SW 1271 (cell line): Measurements from ENCODE around the gene FGFR3.
"Not testable (repeated sequence)": the region's sequence is repeated elsewhere in the genome, so short reads cannot be mapped to it uniquely, and the experiment has no call there.

Source experiments
- DNase-seq, 2 experiments: peaks; one replicate each; lab custom pipeline; 2025; lab: John Stamatoyannopoulos, UW

The FGFR3 gene

DNA sequence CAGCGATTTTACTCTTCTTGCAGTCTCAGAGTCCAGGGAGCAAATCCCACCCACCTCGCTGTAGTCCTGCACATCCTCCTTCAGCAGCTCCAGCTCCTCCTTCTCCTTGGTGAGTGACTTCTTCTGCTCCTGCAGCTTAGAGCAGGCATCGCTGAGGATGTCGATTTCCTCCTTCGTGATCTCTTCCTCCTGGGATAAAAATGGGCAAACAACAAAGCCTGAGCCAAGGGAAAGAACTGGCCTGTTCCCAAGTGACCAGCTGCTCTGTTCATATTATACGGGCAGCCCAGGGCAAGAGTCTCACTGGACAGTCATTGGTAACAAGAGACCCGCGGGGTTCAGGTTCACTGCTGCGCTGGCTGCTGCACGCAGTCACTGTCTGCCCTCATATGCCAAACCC, 26.2 kb downstream of the FGFR3 start:
- DNase-seq = no peak

DNA sequence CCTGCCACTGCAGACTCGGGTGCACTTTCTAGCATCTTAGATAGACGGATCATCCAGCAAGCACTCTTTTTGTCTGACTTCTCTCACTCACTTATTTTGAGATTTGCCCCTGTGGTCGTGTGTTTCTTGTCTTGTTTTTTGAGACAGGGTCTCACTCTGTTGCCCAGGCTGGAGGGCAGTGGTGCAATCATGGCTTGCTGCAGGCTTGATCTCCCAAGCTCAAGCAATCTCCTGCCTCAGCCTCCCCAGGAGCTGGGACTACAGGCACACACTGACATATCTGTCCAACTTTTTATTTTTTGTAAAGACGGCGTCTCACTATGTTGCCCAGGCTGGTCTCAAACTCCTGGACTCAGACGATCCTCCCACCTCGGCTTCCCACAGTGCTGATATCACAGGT, 26.7 kb downstream of the FGFR3 start:
- DNase-seq = no peak

DNA sequence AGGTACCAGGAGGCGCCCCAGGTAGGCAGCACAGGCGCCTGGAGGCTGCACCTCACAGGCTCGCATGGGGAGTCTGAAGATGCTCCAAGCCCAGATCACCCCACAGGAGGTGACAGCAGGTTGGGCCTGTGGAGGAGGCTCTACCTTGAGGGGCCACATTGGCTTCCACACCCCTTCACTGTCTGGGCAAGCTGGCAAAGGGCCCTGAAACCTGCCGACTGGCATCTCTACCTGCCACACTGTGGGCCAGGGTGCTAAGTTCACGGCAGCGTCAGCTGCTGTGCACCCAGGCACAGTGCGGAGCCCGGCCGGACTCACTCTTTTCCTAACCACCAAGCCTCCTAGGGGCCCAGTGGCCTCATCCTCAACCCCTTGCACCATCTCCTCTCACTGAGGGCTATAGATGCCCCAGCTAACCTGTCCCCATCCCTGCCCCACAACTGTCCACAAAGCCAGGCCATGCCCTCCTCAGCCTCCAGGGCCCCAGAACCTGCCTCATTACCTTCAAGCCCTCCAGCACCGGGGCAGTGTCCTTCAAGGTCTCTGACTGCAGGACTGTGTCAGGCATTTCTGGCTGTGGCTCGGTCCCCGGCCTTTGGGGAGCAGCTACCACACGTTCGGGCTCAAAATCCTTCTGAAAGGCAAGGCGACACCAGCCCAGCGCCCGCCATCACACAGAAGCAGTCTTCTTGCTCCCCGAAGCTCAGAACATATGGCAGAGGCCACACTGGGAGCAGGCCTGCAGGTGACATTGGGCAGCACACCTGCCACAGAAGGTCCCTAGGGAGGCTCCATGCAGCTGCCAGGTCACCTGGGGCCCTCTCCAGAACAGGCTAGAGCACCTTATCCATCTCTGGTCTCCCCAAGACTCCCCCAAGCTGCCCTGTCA, 28.8 kb downstream of the FGFR3 start:
- no peak for DNase-seq

DNA sequence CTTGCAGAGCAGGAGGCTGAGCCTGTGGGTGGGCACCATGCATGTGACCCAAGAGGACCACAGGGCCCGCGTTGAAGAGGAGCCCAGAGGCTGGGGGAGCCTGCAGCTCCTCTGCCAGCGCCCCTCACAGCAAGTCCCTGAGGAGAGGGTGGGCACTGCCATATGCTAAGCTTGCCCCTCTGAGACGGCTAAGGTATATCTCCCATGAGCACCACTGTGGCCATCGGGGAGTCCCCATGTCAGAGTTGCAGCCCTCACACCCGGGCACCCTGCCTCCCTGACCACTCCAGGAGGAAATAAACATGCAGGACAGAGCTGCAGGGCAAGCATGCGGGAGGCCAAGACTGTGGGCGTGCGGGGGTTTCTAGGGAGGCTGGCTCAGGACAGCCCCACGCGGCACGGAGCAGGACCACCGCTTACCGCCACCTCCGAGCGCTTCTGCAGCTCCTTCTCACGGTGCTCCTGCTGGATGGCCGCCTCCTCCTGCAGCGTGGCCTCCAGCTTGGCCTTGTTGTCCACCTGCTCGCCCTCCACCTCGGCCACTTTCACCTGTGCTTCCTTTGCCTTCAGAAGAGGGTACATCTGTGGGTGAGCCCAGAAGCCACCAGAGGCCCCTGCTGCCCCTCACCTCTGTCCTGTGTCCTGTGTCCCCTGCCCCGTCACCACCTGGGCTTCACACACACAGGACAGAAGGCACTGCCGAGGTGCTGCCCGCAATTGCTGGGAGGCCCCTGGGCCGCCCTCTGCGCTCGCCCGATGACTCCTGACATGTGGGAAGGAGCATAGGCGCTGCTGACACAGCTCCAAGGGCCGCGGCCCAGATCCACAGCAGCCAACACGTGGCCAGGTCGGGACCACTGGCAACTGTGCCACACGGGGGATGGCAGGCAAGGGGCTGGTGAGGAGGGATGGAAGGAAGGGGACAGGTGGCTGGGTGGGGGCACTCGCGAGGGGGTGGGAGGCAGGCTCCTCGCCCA, 29.8 kb downstream of the FGFR3 start:
- no peak for DNase-seq

DNA sequence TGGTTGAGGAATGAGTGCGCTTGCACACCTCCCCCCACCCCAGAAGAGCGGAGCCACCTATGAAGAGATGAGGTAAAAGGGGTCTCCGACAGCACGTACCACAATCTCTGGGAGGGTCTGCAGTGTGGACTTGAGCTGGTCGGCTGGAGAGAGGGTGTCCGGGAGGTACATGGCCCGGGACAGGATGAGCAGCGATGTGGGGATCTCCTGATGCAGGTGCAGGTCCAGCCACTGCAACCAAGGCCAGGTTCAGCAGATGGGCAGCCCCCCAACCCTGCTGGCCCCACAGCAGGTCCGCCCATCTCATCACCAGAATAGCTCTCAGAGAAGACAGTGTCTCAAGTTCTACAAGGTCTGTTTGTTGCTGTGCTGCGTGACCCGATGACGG, 30.4 kb downstream of the FGFR3 start:
- no peak for DNase-seq

DNA sequence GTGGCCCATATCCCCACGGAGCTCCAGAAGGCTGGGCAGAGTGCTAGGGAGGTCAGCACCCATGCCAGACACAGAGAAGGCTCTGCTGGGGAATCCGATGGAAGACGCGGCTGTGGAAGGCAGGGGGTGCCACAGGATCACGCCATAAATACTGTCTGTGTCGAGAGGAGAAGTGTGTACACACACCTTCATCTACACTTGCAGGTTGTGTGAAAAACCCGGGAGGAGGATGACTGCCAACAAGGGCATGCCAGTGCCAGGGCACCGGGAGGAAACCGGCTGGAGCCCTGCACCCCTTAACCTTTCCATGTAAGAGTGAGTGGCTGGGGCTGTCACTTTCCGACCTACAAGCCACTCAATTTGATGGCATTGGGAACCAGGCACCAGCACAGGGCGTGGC, 31.7 kb downstream of the FGFR3 start:
- DNase-seq = no peak

DNA sequence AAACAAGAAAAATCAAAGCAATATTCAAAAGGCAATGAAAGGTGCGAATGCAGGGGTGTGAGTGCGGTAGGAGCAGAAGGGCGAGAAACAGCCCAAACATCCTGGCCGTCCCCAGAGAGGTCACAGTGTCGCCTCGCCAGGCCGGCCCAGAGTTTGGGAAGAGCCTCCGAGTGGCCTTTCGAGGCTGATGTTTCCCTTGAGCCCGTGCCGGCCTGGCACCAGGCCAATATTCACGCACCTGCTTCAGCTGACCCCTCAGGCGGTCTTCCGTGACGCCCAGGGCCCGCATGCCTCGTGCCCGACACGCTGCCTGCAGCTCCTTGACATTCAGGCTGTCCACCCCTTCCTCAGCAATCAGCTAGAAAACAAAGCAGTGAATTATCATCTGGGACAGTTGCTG, 32.2 kb downstream of the FGFR3 start:
- DNase-seq = no peak

DNA sequence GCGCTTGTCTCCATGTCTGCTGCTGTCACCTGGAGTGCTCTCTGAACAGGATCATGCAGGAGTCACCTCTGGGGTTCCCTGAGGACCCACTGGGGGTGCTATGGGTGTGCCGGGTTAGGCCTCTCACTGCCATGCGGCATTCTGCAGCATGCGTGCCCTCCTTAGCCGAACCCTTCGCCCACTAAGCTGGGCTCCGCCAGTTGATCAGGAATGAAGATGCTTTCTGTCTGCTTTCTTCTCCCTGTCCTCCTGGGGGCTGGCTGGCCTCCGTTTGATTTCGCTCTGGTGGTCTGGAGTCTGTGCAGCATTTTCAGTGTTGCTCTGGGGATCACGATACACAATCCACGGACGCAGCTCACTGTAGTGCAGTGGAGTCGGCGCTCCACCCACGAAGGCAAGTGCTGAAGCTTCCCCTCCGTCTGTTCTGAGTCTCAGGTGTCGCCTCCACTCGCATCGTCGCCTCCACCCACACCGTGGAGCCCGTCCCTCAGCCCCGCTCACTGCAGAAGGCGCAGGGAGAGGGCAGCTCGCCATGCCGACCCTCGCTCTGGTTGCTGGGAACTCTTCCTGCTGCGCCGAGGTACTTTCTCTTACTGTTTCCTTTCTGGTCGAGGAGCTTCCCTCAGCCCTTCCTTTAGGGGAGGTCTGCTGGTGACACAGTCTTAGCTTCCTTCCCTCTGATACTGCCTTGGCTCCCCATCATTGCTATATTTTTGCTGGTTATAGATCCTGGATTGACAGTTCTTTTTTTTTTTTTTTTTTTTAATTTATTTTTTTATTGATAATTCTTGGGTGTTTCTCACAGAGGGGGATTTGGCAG, 33.6 kb downstream of the FGFR3 start:
- no peak for DNase-seq

DNA sequence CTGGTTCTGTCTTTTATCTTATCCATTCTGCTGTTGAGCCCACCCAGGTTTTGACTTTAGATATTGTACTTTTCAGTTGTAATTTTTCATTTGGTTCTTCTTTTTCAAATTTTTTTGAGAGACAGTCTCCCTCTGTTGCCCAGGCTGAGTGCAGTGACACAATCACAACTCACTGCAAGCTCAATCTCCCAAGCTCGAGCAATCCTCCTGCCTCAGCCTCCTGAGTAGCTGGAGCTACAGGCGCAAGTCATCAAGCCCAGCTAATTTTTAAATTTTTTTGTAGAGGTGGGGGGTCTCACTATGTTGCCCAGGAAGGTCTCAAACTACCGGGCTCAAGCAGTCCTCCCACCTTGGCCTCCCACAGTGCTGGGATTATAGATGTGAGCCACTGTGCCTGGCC, 37.1 kb downstream of the FGFR3 start:
- DNase-seq = no peak

DNA sequence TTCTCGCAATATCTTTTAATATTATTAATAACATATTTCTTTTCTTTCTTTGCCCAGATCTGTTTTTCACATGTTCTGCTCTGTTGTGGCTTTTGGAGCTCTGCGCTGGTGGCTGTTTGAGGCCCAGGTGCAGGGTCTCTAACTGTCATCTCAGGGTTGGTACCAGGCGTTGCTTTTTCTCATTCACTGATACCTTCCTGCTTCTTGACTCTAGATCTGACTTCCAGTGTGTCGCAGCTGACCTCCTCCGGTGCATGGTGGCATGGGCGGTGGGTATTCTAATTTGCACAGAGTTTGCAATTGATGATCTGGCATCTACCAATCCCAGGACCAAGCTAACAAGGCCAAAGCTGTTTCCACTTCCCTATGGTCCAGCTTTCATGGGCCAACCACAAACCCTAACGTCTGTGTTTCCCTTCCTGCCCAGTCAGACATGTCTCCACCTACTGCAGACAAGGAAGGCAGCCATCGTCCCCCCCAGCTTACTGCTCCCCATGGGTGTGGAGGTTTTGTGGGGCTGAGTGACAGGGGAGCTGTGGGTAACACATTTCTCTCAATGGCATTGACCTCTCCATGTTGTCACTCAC, 37.6 kb downstream of the FGFR3 start:
- DNase-seq = no peak

DNA sequence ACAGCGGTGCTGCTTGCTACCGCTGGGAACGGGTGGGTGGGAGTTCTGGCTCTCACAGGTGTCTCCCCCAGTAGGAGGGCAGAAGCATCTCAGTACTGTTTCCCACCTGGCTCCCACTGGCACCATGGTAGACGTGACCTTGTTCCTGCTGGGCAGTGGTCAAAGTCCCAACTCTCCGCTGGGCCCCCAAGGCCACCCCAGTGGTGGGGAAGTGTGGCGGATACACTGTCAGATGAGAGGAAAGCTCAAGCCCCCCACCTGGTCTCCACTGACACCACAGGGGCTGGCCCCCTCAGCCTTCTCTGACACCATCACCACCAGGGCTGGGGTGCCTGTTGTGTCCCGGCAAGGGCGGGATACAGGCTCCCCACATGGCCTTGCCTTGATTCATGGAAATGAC, 38.2 kb downstream of the FGFR3 start:
- DNase-seq = no peak

DNA sequence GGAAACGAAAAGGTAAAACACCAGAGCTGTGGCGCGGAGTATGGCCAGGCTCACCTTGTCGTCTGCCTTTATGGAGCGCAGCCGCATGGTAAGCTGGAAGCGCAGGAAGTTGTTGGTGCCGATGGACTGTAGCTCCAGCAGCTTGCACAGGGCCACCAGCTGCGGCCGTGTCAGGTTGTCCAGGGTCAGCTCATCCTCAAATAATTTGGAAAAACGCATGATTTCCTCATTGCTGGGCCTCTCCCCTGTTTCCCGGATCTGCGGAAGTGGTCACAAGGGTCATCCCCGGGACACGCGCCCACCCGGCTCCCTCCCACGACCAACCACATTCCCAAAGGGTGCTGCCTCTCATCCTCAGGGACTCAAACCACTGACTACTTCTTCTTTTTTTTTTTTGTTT, 39.6 kb downstream of the FGFR3 start:
- no peak for DNase-seq

DNA sequence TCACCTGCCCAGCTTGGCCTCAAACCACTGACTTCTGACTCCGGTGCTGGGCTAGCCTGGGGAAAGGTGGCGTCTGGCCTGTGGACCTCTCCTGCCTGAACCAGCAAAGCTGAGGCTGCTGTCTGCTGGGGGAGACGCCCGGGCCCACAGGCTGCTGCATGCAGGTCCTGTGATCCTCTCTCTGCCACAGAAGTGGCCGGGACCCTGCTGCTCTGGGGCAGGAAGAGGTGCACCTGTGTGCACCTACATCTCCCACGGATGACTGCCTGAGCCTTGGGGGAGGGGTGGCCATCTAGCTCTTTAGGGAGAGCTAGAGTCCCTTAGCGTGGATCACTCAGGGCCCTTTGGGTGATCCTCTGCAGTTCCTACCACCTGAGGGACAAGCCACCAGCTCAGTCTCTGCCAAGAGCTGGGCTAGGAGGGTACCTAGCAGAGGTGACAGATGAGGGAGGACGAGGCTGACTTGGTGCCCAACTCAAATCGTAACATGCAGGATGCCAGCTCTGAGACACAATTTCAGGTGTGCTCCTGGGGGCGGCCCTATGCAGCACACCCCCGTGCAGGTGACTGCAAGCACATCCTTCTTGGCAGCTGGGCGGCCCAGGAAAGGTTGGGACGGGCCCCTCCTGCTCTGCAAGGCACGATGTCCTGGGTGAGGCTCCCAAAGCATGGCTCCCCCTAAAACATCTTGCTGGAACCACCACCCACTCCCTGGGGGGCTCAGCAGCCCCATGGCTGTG, 40.4 kb downstream of the FGFR3 start:
- no peak for DNase-seq

DNA sequence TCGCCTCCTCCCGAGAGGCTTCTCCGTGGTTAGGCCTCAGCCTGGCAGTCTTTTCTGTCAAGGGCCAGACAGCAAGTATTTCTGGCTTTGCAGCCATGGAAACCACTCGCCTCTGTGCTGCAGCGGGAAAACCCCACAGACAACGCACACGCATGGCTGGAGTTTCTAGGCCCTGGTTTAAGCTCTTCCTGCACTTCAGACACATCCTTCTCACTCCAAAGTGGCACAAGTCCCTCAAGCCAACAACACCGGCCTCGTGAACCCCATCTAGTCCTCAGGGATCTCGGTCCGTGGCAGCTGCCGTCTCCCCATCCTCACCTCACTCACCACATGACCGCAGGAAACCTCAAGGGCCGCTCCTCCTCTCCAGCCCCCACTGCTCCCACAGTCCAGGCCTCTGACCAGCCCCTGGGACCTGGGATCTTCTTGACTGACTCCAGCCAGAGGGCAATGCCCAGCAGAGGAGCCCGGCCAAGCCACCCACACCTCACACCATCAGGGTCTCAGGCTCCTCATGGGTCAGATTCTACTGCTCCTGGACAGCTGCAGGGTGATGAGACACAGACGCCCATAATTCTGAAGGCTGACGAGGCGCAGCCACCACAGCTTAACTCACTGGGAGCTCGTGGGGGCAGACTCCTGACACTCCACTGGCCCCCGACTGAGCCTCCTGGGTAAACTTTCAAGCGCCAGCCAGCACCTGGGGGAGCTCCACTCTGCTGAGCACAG, 41.1 kb downstream of the FGFR3 start:
- DNase-seq = no peak

DNA sequence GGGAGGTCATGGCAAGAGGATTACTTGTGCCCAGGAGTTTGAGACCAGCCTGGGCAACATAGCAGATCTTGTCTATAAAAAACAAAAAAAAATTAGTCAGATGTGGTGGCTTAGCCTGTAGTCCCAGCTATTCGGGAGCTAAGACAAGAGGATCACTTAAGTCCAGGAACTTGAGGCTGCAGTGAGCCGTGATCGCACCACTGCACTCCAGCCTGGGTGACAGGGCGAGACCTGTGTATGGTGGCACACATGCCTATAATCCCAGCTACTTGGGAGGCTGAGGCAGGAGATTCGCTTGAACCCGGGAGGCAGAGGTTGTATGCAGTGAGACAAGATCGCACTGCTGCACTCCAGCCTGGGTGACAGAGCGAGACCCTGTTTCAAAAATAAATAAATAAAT, 42.7 kb downstream of the FGFR3 start:
- not testable (repeated sequence) for DNase-seq

DNA sequence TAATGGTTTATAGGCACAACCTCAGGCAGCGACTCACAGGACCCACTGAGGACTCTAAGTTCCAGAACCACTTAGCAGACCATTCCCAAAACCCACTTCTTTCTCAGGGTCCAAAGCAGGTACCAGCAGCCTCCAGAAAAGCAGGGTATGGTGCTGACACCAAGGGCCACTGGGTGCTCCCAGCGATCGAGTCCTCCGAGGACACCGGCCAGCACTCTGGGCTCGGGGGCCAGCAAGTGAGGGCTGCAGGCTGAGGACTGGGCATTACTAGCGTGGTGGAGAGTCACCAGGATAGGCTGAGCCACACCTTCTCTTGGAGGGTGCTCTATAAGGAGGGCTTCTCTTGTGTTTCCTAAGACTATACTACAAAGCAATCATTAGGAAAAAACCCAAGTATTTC, 43.6 kb downstream of the FGFR3 start:
- DNase-seq = no peak

DNA sequence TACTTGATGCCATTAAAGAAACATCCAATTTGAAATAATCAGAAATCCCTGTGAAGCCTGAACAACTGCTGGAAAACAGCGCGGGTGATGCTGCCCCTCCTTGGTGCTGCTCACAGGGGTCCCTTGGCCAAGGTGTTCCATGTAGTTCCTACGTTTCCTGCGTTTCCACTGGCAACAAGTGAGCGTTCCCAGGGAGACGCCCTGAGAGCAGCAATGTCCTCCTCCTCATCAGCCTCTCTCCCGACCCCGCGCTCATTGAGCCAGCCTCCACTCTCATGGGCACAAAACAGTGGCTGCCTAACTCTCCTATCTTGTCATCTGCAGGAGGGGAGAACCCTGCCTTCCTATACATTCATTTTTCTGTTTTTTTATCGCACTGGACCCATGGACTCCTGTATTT, 44.0 kb downstream of the FGFR3 start:
- DNase-seq = no peak

DNA sequence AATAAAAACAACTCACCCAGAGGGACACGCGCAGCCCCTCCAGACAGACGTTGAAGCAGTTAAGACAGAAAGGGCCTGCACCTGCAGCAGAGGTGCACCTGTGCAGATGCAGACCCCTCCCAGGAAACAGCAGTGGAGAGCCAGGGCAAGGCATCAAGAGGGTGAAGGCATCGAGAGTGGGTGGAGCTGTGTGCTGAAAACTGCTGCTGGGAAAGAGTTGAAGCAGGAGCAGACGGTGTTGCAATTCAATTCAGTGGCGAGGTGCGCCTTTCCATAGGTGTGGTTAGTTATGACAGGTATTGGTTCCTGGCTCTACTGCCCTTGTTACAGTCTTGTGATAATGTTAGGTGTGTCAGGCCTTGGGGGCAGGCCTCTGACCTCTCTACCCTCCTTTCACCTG, 46.2 kb downstream of the FGFR3 start:
- DNase-seq = no peak

DNA sequence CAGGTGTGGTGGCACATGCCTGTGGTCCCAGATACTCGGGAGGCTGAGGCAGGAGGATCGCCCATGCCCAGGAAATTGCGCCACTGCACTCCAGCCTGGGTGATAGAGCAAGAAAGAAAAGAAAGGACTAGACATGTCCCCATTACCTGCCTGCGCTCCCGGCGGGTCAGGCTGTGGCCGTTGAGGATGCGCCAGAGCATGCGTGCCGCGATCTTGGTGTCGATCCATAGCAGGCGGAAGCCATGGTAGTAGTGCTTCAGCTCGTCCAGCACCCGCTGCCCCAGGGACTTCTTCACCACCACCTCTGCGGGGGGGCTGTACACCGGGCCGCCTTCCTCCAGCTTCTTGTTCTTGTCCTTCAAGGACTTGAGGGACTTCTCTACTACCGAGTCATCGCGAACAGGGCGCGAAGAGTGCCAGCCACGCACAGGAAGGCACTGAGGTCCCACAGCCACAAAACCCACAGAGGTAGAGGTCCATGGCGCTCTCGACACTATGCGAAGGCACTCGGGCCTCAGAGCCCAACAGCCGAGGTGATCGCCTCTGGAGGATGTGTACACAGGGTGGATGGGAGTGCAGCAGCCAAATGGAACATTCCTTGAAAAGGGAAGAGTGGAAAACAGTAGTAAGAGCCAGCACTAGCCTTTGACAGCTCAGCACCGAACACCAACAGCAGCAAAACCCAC, 48.3 kb downstream of the FGFR3 start:
- no peak for DNase-seq

DNA sequence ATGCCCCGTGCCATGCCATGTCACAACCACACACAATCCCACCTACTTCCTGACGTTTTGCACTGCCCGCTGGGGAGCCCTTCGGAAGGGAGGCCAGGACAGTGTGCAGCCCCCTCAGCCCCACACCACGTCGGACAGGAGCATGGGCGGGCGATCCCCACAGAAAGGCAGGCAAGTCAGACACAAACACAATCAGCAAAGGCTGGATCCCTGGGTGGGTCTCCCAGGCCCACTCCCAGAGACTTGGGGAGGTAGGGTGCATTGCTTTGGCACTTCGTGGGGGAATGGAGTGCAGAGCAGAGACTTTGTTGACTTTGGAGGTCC, 48.8 kb downstream of the FGFR3 start:
- DNase-seq = no peak
